K562 (cell line): Measurements from ENCODE around the gene RCC1. TPM values are rescaled to one million over a fixed set of nuclear protein-coding genes. Genes with fewer than 3 reads are reported as not detected.

Source experiments
- ARID1B ChIP-seq: fragments of 450-650 bp; IDR thresholded peaks from 2 replicates; pipeline ENCODE4 v1.6.1; 2016; ENCODE audit warnings: antibody characterized with exemption, mild to moderate bottlenecking, inconsistent platforms
- CREB3L1 ChIP-seq: fragments of 450-650 bp; IDR thresholded peaks from 2 replicates; pipeline ENCODE4 v1.6.1; 2014; ENCODE audit warnings: low read depth, mild to moderate bottlenecking, moderate library complexity, borderline replicate concordance
- FOXK2 ChIP-seq, 2 experiments: fragments of 450-650 bp; IDR thresholded peaks in 1 of 2; conservative IDR thresholded peaks in 1 of 2; 2 replicates each; pipeline ENCODE4 v1.6.1; 2016; ENCODE audit warnings: low read depth in 2 of 2, mild to moderate bottlenecking in 1 of 2
- MAFG ChIP-seq: fragments of 450-650 bp; conservative IDR thresholded peaks from 2 replicates; pipeline ENCODE4 v1.6.1; 2016; ENCODE audit warnings: missing genetic modification characterization, missing compliant biosample characterization
- MIER1 ChIP-seq: fragments of 450-650 bp; IDR thresholded peaks from 2 replicates; pipeline ENCODE4 v1.6.1; 2016; ENCODE audit warnings: antibody characterized with exemption, mild to moderate bottlenecking, low read depth
- RUNX1 ChIP-seq: sonication (generic); IDR thresholded peaks from 2 replicates; pipeline ENCODE4 v1.6.1; 2016; ENCODE audit warnings: antibody characterized with exemption, low read depth
- SMAD1 ChIP-seq: fragments of 150-350 bp; IDR thresholded peaks from 2 replicates; pipeline ENCODE4 v1.6.1; 2014; ENCODE audit warnings: low read length, low read depth; ENCODE audit not compliant: partially characterized antibody
- STAT5A ChIP-seq: IDR thresholded peaks from 2 replicates; pipeline ENCODE4 v1.6.1; 2012; ENCODE audit warnings: low read length, inconsistent platforms, borderline replicate concordance
- ZFP36 ChIP-seq: fragments of 150-350 bp; IDR thresholded peaks from 2 replicates; pipeline ENCODE4 v1.6.1; 2018; ENCODE audit warnings: low read length, low read depth; ENCODE audit not compliant: partially characterized antibody
- ZNF253 ChIP-seq: fragments of 250-450 bp; sonication (Bioruptor Pico); conservative IDR thresholded peaks from 2 replicates; pipeline ENCODE4 v1.6.1; 2021; ENCODE audit warnings: mild to moderate bottlenecking
- ZNF318 ChIP-seq, 2 experiments: fragments of 450-650 bp; IDR thresholded peaks; 2 replicates each; pipeline ENCODE4 v1.6.1; 2016; ENCODE audit warnings: mild to moderate bottlenecking in 2 of 2, borderline replicate concordance in 1 of 2, low read depth in 1 of 2, moderate library complexity in 1 of 2
- polyA plus RNA-seq, 8 experiments: library from polyadenylated mRNA; depleted of rRNA in 4 of 8; stranded (reverse) in 5 of 8; unstranded in 3 of 8; fragments of >200 nt; fragmentation: Nextera tagmentation in 2 of 8; fragmentation: Illumina TruSeq in 1 of 8; extraction: Ambion mirVana in 2 of 8; extraction: Trizol in 1 of 8; gene quantifications; 2 replicates each; pipeline versions ENCODE4 v1.2.1 to v1.2.3, GENCODE V29; 2011 to 2014; ENCODE audit warnings: inconsistent platforms in 1 of 8, missing spikeins in 1 of 8
- total RNA-seq, 7 experiments: library from RNA; depleted of rRNA in 6 of 7; stranded (reverse); fragments of >200 nt in 6 of 7; fragmentation: Illumina TruSeq in 2 of 7; extraction: Trizol in 2 of 7; gene quantifications; 2 replicates each; pipeline versions ENCODE4 v1.2.1 to v1.2.3, GENCODE V29; 2011 to 2021; ENCODE audit warnings: low replicate concordance in 1 of 7
- TF ChIP-seq, protein P1 (sequence below): sonication (generic); formaldehyde crosslinking; IDR thresholded peaks from 2 replicates; pipeline ENCODE4 v1.8.1; 2023; ENCODE audit warnings: mild to moderate bottlenecking, missing genetic modification reagents
- TF ChIP-seq, protein P2 (sequence below), 3 experiments: IDR thresholded peaks in 2 of 3; conservative IDR thresholded peaks in 1 of 3; 2 replicates each; pipeline ENCODE4 v1.5.1; 2011 to 2012; ENCODE audit warnings: low read length in 3 of 3, mild to moderate bottlenecking in 3 of 3, control low read depth in 2 of 3, improper control_type of control experiment in 1 of 3, inconsistent platforms in 1 of 3, low read depth in 1 of 3, mixed read lengths in 1 of 3, moderate library complexity in 1 of 3; ENCODE audit not compliant: insufficient read depth in 2 of 3

Gene RCC1
- total and polyA plus RNA-seq, 9 of the 15 experiments (the other 6 are each of a cell fraction or from before 2014, with no cell fraction given), result 16.4 to 202 (median 107) TPM

DNA sequence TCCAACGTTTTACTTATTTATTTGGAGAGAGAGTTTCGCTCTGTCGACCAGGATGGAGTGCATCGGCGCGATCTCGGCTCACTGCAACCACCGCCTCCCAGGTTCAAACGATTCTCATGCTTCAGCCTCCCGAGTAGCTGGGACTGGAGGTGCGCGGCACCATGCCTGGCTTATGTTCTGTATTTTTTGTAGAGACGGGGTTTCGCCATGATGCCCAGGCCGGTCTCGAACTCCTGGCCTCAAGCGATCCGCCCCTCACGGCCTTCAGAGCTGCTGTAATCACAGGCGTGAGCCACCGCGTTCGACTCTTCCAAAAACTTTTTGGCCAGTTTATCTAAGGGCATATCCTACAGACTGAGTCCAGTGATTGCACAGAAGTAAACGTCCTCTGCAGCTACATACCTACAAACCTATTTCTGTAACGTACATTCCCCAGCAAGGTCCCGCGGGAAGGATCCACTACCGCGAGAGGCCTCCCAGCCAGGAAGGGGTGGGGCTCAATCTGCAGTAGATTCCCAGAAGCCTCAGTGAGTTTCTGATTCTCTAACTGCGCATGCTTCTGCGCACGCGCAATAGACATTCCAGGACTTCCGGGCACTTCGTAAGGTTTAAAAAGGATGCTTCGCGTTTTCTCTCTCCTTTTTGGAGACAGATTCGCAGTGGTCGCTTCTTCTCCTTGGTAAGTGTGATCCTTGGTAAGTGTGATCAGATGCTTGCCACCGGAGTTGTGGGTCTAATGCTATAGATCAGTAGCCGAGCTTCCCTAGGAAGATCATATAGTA lies at the start of gene RCC1 (continued):
- 0 out of 4 replicates have a peak, but pooled peaks of 1 of the 2 experiments have one; percentile 29 for TF ChIP-seq ZNF318 (IDR thresholded peaks at IDR 0.05; ENCODE audit: borderline replicate concordance in 1 of 2, low read depth in 1 of 2)
- TF ChIP-seq FOXK2 (conservative IDR thresholded peaks at IDR 0.05 in 1 of 2, IDR thresholded peaks at IDR 0.05 in 1 of 2; ENCODE audit: low read depth in 2 of 2), result peak in 1 of 2 experiments; percentile 63; a peak in 3 of 4 replicates
- no peak for TF ChIP-seq ZNF253
- peak; percentile 97 for TF ChIP-seq CREB3L1
- TF ChIP-seq, protein P1, sequence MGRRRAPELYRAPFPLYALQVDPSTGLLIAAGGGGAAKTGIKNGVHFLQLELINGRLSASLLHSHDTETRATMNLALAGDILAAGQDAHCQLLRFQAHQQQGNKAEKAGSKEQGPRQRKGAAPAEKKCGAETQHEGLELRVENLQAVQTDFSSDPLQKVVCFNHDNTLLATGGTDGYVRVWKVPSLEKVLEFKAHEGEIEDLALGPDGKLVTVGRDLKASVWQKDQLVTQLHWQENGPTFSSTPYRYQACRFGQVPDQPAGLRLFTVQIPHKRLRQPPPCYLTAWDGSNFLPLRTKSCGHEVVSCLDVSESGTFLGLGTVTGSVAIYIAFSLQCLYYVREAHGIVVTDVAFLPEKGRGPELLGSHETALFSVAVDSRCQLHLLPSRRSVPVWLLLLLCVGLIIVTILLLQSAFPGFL (CRISPR knock-in tag), result no peak
- TF ChIP-seq STAT5A, result peak; percentile 61
- 0 out of 2 replicates have a peak, but pooled peaks have one; percentile 70 for TF ChIP-seq MIER1
- peak; percentile 6 for TF ChIP-seq ZFP36
- TF ChIP-seq RUNX1, result no peak
- TF ChIP-seq, protein P2, sequence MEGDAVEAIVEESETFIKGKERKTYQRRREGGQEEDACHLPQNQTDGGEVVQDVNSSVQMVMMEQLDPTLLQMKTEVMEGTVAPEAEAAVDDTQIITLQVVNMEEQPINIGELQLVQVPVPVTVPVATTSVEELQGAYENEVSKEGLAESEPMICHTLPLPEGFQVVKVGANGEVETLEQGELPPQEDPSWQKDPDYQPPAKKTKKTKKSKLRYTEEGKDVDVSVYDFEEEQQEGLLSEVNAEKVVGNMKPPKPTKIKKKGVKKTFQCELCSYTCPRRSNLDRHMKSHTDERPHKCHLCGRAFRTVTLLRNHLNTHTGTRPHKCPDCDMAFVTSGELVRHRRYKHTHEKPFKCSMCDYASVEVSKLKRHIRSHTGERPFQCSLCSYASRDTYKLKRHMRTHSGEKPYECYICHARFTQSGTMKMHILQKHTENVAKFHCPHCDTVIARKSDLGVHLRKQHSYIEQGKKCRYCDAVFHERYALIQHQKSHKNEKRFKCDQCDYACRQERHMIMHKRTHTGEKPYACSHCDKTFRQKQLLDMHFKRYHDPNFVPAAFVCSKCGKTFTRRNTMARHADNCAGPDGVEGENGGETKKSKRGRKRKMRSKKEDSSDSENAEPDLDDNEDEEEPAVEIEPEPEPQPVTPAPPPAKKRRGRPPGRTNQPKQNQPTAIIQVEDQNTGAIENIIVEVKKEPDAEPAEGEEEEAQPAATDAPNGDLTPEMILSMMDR (IDR thresholded peaks at IDR 0.05 in 2 of 3, conservative IDR thresholded peaks at IDR 0.05 in 1 of 3; ENCODE audit: insufficient read depth in 2 of 3, low read depth in 1 of 3, low read length in 3 of 3), result no peak
- TF ChIP-seq ARID1B, result 0 out of 2 replicates have a peak, but pooled peaks have one; percentile 10
- no peak for TF ChIP-seq MAFG
- peak; percentile 99 for TF ChIP-seq SMAD1
